Measurements from ENCODE around the gene LDLRAD4. TPM values are rescaled to one million over a fixed set of nuclear protein-coding genes. Genes with fewer than 3 reads are reported as not detected.

Gene LDLRAD4
- total and polyA plus RNA-seq, 11 donors = 10.4 to 44.0 (median 29.6) TPM

DNA sequence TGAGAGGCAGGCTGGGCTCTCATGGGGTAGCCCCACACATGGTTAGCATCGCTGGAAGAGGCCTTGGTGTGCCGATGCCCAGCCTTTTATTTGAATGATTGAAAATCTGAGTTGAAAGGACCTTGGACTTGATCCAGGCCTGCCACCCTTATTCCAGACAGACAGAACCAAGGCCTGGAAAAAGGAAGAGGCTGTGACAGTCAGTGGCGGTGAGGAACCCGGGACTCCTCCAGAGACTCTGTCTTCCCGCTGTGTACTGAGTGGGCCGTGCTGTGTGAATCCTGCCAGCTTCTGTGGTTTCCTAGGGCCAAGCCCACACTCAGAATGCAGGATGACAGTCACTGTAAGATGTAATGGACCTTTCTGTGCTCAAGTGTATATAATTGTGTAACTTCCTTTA is 218.5 kb downstream of the LDLRAD4 start:
- peaks cover 0 to 55% (median 26%) of the 10 kb centered on the region in 12 donors for H3K4me1 ChIP-seq

DNA sequence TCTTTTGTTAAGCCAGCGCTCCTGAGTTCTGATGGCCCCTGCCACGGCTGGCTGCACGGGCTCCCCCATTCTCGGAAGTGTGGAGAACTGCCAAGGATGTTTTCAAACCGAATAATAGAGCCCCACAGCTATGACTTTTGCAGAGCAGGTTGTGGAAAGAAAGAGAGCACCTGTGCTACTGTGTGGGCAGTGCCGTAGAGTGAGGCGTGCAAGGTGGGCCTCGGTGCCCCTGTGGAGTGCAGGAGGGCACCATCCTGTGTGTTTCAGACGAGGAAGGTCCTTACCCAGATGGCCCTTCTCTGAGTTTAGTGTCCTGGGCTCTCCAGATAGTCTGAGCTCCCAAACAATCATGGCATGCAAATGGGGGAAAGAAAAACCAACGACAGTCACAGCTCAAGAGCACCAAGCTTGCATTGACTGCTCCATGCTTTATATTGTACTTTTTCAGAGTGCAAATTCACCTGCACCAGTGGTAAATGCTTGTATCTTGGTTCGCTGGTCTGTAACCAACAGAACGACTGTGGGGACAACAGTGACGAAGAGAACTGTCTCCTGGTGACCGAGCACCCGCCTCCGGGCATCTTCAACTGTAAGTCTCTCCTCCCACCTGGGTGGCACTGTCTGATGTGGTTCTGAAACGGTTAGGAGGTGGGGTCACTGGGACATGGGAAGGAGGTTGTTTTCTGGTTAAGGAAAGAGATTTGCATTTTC is 219.4 kb downstream of the LDLRAD4 start:
- DNase-seq = no peak
- intact Hi-C loops (cut with DNase I) = loop anchor here in 2 of 10 donors (5.0 to 10.0 kb wide), 4 partner anchors 84 to 221 kb away; partner anchors contain the start of gene LDLRAD4 (in 1 of the 2)
- WGBS, 4 donors = 69 to 85% (median 82%) methylated on average over 17 of the region's 17 CpGs
- no peaks in the 10 kb centered on the region for H3K9me3 ChIP-seq
- TF ChIP-seq, protein P1, sequence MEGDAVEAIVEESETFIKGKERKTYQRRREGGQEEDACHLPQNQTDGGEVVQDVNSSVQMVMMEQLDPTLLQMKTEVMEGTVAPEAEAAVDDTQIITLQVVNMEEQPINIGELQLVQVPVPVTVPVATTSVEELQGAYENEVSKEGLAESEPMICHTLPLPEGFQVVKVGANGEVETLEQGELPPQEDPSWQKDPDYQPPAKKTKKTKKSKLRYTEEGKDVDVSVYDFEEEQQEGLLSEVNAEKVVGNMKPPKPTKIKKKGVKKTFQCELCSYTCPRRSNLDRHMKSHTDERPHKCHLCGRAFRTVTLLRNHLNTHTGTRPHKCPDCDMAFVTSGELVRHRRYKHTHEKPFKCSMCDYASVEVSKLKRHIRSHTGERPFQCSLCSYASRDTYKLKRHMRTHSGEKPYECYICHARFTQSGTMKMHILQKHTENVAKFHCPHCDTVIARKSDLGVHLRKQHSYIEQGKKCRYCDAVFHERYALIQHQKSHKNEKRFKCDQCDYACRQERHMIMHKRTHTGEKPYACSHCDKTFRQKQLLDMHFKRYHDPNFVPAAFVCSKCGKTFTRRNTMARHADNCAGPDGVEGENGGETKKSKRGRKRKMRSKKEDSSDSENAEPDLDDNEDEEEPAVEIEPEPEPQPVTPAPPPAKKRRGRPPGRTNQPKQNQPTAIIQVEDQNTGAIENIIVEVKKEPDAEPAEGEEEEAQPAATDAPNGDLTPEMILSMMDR (IDR thresholded peaks at IDR 0.05) = no peak
- TF ChIP-seq POLR2A (IDR thresholded peaks at IDR 0.05) = no peak
- H3K4me3 ChIP-seq = no peak overlapping the region
- H3K36me3 ChIP-seq = peaks cover 0 to 2% (median 0%) of the 10 kb centered on the region in 9 donors
- H3K4me1 ChIP-seq = peaks cover 0 to 64% (median 26%) of the 10 kb centered on the region in 12 donors
- peak overlapping the region in 1 of 12 donors; percentile 43 for H3K27ac ChIP-seq
- ATAC-seq = no peak
- H3K27me3 ChIP-seq = no peaks in the 10 kb centered on the region

More for the DNA sequence above, 218.5 kb downstream of the LDLRAD4 start:
- intact Hi-C loops (cut with DNase I) = loop anchor here in 2 of 10 donors (5.0 to 10.0 kb wide), 4 partner anchors 85 to 220 kb away; partner anchors contain the start of gene LDLRAD4 (in 1 of the 2)
- ATAC-seq (peak in 2 of 4 donors; percentile 21 to 44), DNase-seq (no peak)
- peaks cover 0 to 2% (median 0%) of the 10 kb centered on the region in 9 donors for H3K36me3 ChIP-seq
- 65 to 78% (median 70%) methylated on average over 6 of the region's 6 CpGs for WGBS, 4 donors
- no peaks in the 10 kb centered on the region for H3K27me3 ChIP-seq
- H3K4me3 ChIP-seq = no peak overlapping the region
- peak overlapping the region in 5 of 12 donors; percentile 1 to 47 (median 43) for H3K27ac ChIP-seq
- no peak for TF ChIP-seq POLR2A (IDR thresholded peaks at IDR 0.05)
- TF ChIP-seq, protein P1 (IDR thresholded peaks at IDR 0.05) = no peak
- H3K9me3 ChIP-seq = no peaks in the 10 kb centered on the region

DNA sequence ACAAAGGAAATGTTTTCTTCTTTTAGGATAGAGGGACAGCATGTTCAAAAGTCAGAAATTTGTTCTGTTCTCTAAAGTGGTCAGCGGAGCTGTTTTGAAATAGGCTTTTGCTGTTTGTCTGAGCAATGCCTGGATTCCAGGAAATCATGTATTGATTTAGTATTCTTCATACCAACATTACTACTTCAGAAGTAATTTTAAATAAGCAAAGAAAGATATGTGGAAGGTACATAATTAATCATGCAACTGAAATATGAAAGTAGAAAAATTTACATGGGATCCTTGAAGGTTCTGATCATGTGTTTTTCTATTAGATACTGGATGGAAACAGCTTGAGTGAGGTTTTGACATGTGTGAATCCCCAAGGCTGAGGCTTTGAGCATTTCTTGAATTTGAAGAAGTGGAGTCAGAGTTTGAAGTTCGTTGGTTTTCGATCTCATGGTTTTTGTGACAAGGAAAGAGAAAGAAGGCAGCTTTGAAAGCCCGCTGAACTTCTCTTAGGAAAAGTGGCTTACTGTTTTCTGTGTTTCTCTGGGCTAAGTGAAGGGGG is 220.0 kb downstream of the LDLRAD4 start:
- Histone ChIP-seq H3K27me3 (no peaks in the 10 kb centered on the region), H3K9me3 (no peaks in the 10 kb centered on the region), H3K36me3 (peaks cover 0 to 2% (median 0%) of the 10 kb centered on the region in 9 donors), H3K4me1 (peaks cover 0 to 61% (median 26%) of the 10 kb centered on the region in 12 donors), H3K27ac (no peak overlapping the region), H3K4me3 (no peak overlapping the region)
- intact Hi-C loops (cut with DNase I) = loop anchor here in 2 of 10 donors (5.0 to 10.0 kb wide), 4 partner anchors 84 to 221 kb away; partner anchors contain the start of gene LDLRAD4 (in 1 of the 2)
- TF ChIP-seq, protein P1 (IDR thresholded peaks at IDR 0.05) = no peak
- no peak for TF ChIP-seq POLR2A (IDR thresholded peaks at IDR 0.05)
- ATAC-seq (no peak), DNase-seq (no peak)
- WGBS, 4 donors = 88 to 98% (median 93%) methylated on average over 4 of the region's 4 CpGs

DNA sequence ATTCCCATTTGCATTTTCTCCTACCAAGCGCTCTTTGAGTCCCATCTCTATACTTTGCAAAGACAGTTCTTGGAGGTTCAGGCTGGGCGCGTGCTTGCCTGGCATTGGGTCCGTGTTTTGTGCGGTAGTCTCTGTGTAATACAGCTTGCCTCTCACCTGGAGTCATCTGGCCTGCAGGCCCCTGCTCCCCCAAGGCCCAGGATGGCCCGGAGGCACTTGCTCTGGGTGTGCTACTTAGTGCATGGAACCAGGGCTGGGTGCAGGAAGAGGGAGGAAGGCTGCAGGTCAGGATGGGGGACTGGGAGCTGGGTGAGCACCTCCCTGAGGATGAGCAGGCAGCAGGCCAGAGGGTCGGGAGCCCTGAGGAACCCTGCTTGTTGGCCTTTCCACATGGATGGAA is 220.9 kb downstream of the LDLRAD4 start:
- no peak overlapping the region for H3K27ac ChIP-seq
- TF ChIP-seq, protein P1 (IDR thresholded peaks at IDR 0.05) = no peak
- no peak for TF ChIP-seq POLR2A (IDR thresholded peaks at IDR 0.05)
- intact Hi-C loops (cut with DNase I) = loop anchor here in 2 of 10 donors (5.0 to 10.0 kb wide), 4 partner anchors 83 to 222 kb away; partner anchors contain the start of gene LDLRAD4 (in 1 of the 2)
- no peaks in the 10 kb centered on the region for H3K9me3 ChIP-seq
- WGBS, 4 donors = 91 to 93% (median 92%) methylated on average over 7 of the region's 7 CpGs
- no peak overlapping the region for H3K4me3 ChIP-seq
- H3K4me1 ChIP-seq = peaks cover 0 to 57% (median 28%) of the 10 kb centered on the region in 12 donors
- no peaks in the 10 kb centered on the region for H3K27me3 ChIP-seq
- DNase-seq = peak in 1 of 5 donors; percentile 51
- no peak for ATAC-seq
- H3K36me3 ChIP-seq = peaks cover 0 to 2% (median 0%) of the 10 kb centered on the region in 9 donors
